H1 (cell line): ENCODE data around the gene LDHAL6A.

ENCODE experiments used
- ASH2L ChIP-seq: fragments of 200-600, 300-600 bp; sonication (generic); IDR thresholded peaks from one replicate; pipeline ENCODE4 v1.7.1; 2017; ENCODE audit warnings: low read length
- CTCF ChIP-seq, 3 experiments: IDR thresholded peaks; 1 replicate in 2 of 3; 2 replicates in 1 of 3; pipeline versions ENCODE4 v1.5.1 to v1.6.1; 2011; ENCODE audit warnings: low read length in 3 of 3, mild to moderate bottlenecking in 3 of 3, inconsistent platforms in 2 of 3, low read depth in 1 of 3, moderate library complexity in 1 of 3; ENCODE audit not compliant: insufficient read depth in 1 of 3; ENCODE audit errors: control extremely low read depth in 1 of 3
- KDM4A ChIP-seq: IDR thresholded peaks from one replicate; pipeline ENCODE4 v1.7.1; 2012; ENCODE audit warnings: low read depth, mild to moderate bottlenecking, moderate library complexity, low read length, inconsistent platforms; ENCODE audit not compliant: severe bottlenecking
- NANOG ChIP-seq: IDR thresholded peaks from 2 replicates; pipeline ENCODE4 v1.6.1; 2011; ENCODE audit warnings: low read length, low read depth, mild to moderate bottlenecking, inconsistent platforms; ENCODE audit not compliant: insufficient read depth, poor library complexity, severe bottlenecking
- SIN3A ChIP-seq, 2 experiments: IDR thresholded peaks in 1 of 2; conservative IDR thresholded peaks in 1 of 2; 2 replicates each; pipeline ENCODE4 v1.6.1; 2011 to 2012; ENCODE audit warnings: low read length in 2 of 2, improper control_type of control experiment in 1 of 2, low read depth in 1 of 2, mild to moderate bottlenecking in 1 of 2
- TBP ChIP-seq: IDR thresholded peaks from 2 replicates; pipeline ENCODE4 v1.6.1; 2011; ENCODE audit warnings: low read depth, low read length, improper control_type of control experiment
- TEAD4 ChIP-seq: IDR thresholded peaks from 2 replicates; pipeline ENCODE4 v1.6.1; 2012; ENCODE audit warnings: low read depth, low read length, inconsistent platforms, mixed read lengths

- no peak for TF ChIP-seq ASH2L
- no peak for TF ChIP-seq SIN3A (conservative IDR thresholded peaks at IDR 0.05 in 1 of 2, IDR thresholded peaks at IDR 0.05 in 1 of 2; ENCODE audit: low read depth in 1 of 2, low read length in 2 of 2)
- no peak for TF ChIP-seq CTCF (IDR thresholded peaks at IDR 0.05; ENCODE audit: control extremely low read depth in 1 of 3, insufficient read depth in 1 of 3, low read depth in 1 of 3, low read length in 3 of 3)
- TF ChIP-seq TBP, result no peak
- no peak for TF ChIP-seq NANOG
- no peak for TF ChIP-seq TEAD4
- no peak for TF ChIP-seq KDM4A
Measured at GRCh38 chr11:18416459-18416858, 39.2 kb upstream of the LDHAL6A start.
